Testis (tissue), 3 donors: ENCODE data around the gene APRT. TPM values are rescaled to one million over a fixed set of nuclear protein-coding genes. Genes with fewer than 3 reads are reported as not detected.

Experiments used
- DNase-seq: peaks from one replicate; pipeline ENCODE4 v3.0.0-alpha.2; 2019
- H3K27ac ChIP-seq, 2 donors: fragments of 200-600 bp; sonication (generic); one replicate each; pipeline ENCODE4 v1.5.1; 2019
- H3K27me3 ChIP-seq: fragments of 200-600 bp; sonication (generic); one replicate; pipeline ENCODE4 v1.5.1; 2019
- H3K36me3 ChIP-seq: fragments of 200-600 bp; sonication (generic); one replicate; pipeline ENCODE4 v1.5.1; 2017; ENCODE audit warnings: low read depth; ENCODE audit errors: missing control alignments
- H3K4me1 ChIP-seq: fragments of 200-600 bp; sonication (generic); one replicate; pipeline ENCODE4 v1.5.1; 2019
- H3K4me3 ChIP-seq, 2 donors: fragments of 200-600 bp; sonication (generic); one replicate each; pipeline ENCODE4 v1.5.1; 2017 to 2019
- H3K9me3 ChIP-seq: fragments of 200-600 bp; sonication (generic); one replicate; pipeline ENCODE4 v1.5.1; 2017
- CTCF ChIP-seq, 3 experiments: fragments of 450-650 bp in 2 of 3; fragments of 200-600 bp in 1 of 3; sonication (generic) in 1 of 3; IDR thresholded peaks; one replicate each; pipeline ENCODE4 v1.5.1; 2016 to 2019; ENCODE audit warnings: antibody characterized with exemption in 3 of 3, mild to moderate bottlenecking in 2 of 3, moderate library complexity in 1 of 3
- POLR2A ChIP-seq: fragments of 450-650 bp; IDR thresholded peaks from one replicate; pipeline ENCODE4 v1.6.1; 2017; ENCODE audit warnings: antibody characterized with exemption, mild to moderate bottlenecking, moderate library complexity
- WGBS, 2 donors: methylation state at CpG; one replicate each; pipeline ENCODE4 v1.1.5; 2018; 5-methylcytosine and 5-hydroxymethylcytosine counted together
- intact Hi-C: fragments of 100-400 bp; cut with DNase I; formaldehyde crosslinking; loops from one replicate; pipeline ENCODE4 v1.15.1; 2023; ENCODE audit warnings: low total_unique reads
- polyA plus RNA-seq: library from polyadenylated mRNA; stranded (reverse); fragments of 350-450 nt; fragmentation: Illumina TruSeq; extraction: RNeasy Lipid Tissue Mini Kit (QIAGEN cat#74804); gene quantifications from one replicate; pipeline ENCODE4 v1.2.3, GENCODE V29; 2014; ENCODE audit warnings: low read depth, low replicate concordance; ENCODE audit not compliant: insufficient read depth
- total RNA-seq, 2 donors: library from RNA; depleted of rRNA; stranded (reverse); fragments of >200 nt; gene quantifications; one replicate each; pipeline ENCODE4 v1.2.3, GENCODE V29; 2016

The APRT gene
- total and polyA plus RNA-seq, 3 donors from 2014 or later = 62.1 to 86.0 (median 82.1) TPM

- Histone ChIP-seq H3K4me3 (no peak overlapping the region), H3K36me3 (no peaks in the 10 kb centered on the region), H3K27me3 (no peaks in the 10 kb centered on the region), H3K27ac (no peak overlapping the region), H3K4me1 (peaks cover 32% of the 10 kb centered on the region), H3K9me3 (no peaks in the 10 kb centered on the region)
- intact Hi-C loops = no loop called here
- no peak for TF ChIP-seq CTCF (IDR thresholded peaks at IDR 0.05)
- TF ChIP-seq POLR2A = no peak
- no peak for DNase-seq
- 76 to 87% methylated on average over 7 to 24 of the region's 24 CpGs for WGBS, 2 donors
These were observed 4.5 kb downstream of the APRT start for GRCh38 chr16:88807142-88807625.

- H3K36me3 ChIP-seq = no peaks in the 10 kb centered on the region
- DNase-seq = peak; percentile 82
- H3K27ac ChIP-seq = no peak overlapping the region
- intact Hi-C loops = no loop called here
- 62 to 82% methylated on average over 23 to 27 of the region's 27 CpGs for WGBS, 2 donors
- no peak overlapping the region for H3K4me3 ChIP-seq
- peaks cover 32% of the 10 kb centered on the region for H3K4me1 ChIP-seq
- no peaks in the 10 kb centered on the region for H3K9me3 ChIP-seq
- no peak for TF ChIP-seq CTCF (IDR thresholded peaks at IDR 0.05)
- TF ChIP-seq POLR2A = no peak
- H3K27me3 ChIP-seq = no peaks in the 10 kb centered on the region
These were observed 5.1 kb downstream of the APRT start for GRCh38 chr16:88806491-88807111.

- H3K9me3 ChIP-seq = no peaks in the 10 kb centered on the region
- H3K27me3 ChIP-seq = no peaks in the 10 kb centered on the region
- TF ChIP-seq POLR2A = no peak
- no peak for TF ChIP-seq CTCF (IDR thresholded peaks at IDR 0.05)
- no peak overlapping the region for H3K4me3 ChIP-seq
- H3K27ac ChIP-seq = no peak overlapping the region
- WGBS, 2 donors = 92% methylated on average over 2 to 21 of the region's 21 CpGs
- intact Hi-C loops = no loop called here
- H3K36me3 ChIP-seq = no peaks in the 10 kb centered on the region
- DNase-seq = no peak
- H3K4me1 ChIP-seq = peaks cover 30% of the 10 kb centered on the region
These were observed 5.8 kb downstream of the APRT start for GRCh38 chr16:88805887-88806393.

- H3K4me3 ChIP-seq = no peak overlapping the region
- no peak for DNase-seq
- intact Hi-C loops = no loop called here
These were observed 6.4 kb downstream of the APRT start for GRCh38 chr16:88805340-88805715.

More at GRCh38 chr16:88805340-88805715, 6.4 kb downstream of the APRT start:
- no peaks in the 10 kb centered on the region for H3K27me3 ChIP-seq
- H3K36me3 ChIP-seq = no peaks in the 10 kb centered on the region
- 87 to 96% methylated on average over 10 to 20 of the region's 22 CpGs for WGBS, 2 donors
- peaks cover 24% of the 10 kb centered on the region for H3K4me1 ChIP-seq
- TF ChIP-seq POLR2A (no peak), CTCF (IDR thresholded peaks at IDR 0.05) (no peak)
- no peak overlapping the region for H3K27ac ChIP-seq
- no peaks in the 10 kb centered on the region for H3K9me3 ChIP-seq
